ENCODE data around the gene ANK3. TPM values are rescaled to one million over a fixed set of nuclear protein-coding genes. Genes with fewer than 3 reads are reported as not detected.

ANK3 gene
- total RNA-seq, 1 experiment from 2014 or later: 15.3 TPM

DNA sequence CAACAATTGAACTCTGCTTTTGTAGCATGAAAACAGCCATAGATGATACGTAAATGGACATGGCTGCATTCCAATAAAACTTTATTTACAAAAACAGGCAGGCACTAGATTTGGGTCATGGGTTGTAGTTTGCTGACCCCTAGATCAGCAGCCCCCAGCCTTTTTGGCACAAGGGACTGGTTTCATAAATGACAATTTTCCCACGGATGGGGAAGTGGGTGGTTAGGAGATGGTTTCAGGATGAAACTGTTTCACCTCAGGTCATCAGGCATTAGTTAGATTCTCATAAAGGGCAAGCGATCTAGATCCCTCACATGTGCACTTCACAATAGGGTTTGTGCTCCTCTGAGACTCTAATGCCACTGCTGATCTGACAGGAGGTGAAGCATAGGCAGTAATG is 16.5 kb upstream of the ANK3 start:
- H3K9ac ChIP-seq (ENCODE audit: low read length): no peak overlapping the region
- intact Hi-C loops (cut with micrococcal nuclease): no loop called here
- no peaks in the 10 kb centered on the region for H3K9me3 ChIP-seq (ENCODE audit: control insufficient read depth in 1 of 2, insufficient read depth in 1 of 2, low read depth in 1 of 2, low read length in 2 of 2)
- no peaks in the 10 kb centered on the region for H4K20me1 ChIP-seq (ENCODE audit: insufficient read depth)
- no peaks in the 10 kb centered on the region for H3K9me2 ChIP-seq (ENCODE audit: insufficient read depth)
- no peak overlapping the region for H3K4me2 ChIP-seq (ENCODE audit: low read length)
- H3K4me1 ChIP-seq (ENCODE audit: control insufficient read depth in 1 of 2, insufficient read depth in 2 of 2, low read length in 2 of 2): no peaks in the 10 kb centered on the region
- no peak overlapping the region for H2AFZ ChIP-seq (ENCODE audit: low read depth, low read length, poor library complexity, severe bottlenecking)
- H3K4me3 ChIP-seq (replicated peaks in 1 of 2; ENCODE audit: low read depth in 1 of 2, low read length in 2 of 2): no peak overlapping the region
- H3K27me3 ChIP-seq (ENCODE audit: insufficient read depth, low read length): no peaks in the 10 kb centered on the region
- BruUV-seq (replicated peaks): no TSS peak
- no peak overlapping the region for H3K27ac ChIP-seq (ENCODE audit: low read depth, low read length)
- no peaks in the 10 kb centered on the region for H3K79me2 ChIP-seq (ENCODE audit: insufficient read depth, low read length)
- ChIA-PET RAD21 (ENCODE audit: low non-redundant PET in 1 of 2, low total read pairs in 2 of 2, uncharacterized antibody in 2 of 2, unreplicated experiment in 2 of 2) (no interaction called here), POLR2A (no interaction called here), CTCF (no interaction called here)
- no peaks in the 10 kb centered on the region for H3K36me3 ChIP-seq (ENCODE audit: control insufficient read depth in 1 of 2, insufficient read depth in 2 of 2, low read length in 2 of 2)
- DNase-seq (ENCODE audit: low read depth, low spot score) (no peak), ATAC-seq (no peak)
- TF ChIP-seq EZH2 (IDR thresholded peaks at IDR 0.05): no peak
- no peak for TF ChIP-seq SIN3A (IDR thresholded peaks at IDR 0.05; ENCODE audit: low read depth)
- TF ChIP-seq SRF (IDR thresholded peaks at IDR 0.05; ENCODE audit: low read depth): no peak
- no peak for TF ChIP-seq POLR2AphosphoS5 (IDR thresholded peaks at IDR 0.05; ENCODE audit: low read depth, low read length)
- TF ChIP-seq ELF1 (IDR thresholded peaks at IDR 0.05; ENCODE audit: borderline replicate concordance, low read depth): no peak
- TF ChIP-seq TCF7L2 (IDR thresholded peaks at IDR 0.05; ENCODE audit: borderline replicate concordance, extremely low read depth, insufficient read depth, insufficient read length): no peak
- no peak for TF ChIP-seq POLR2A (IDR thresholded peaks at IDR 0.05; ENCODE audit: borderline replicate concordance, extremely low read depth, insufficient read depth, insufficient read length)
- no peak for TF ChIP-seq ZNF274 (IDR thresholded peaks at IDR 0.05; ENCODE audit: low read depth, low read length)
- TF ChIP-seq, protein P1, sequence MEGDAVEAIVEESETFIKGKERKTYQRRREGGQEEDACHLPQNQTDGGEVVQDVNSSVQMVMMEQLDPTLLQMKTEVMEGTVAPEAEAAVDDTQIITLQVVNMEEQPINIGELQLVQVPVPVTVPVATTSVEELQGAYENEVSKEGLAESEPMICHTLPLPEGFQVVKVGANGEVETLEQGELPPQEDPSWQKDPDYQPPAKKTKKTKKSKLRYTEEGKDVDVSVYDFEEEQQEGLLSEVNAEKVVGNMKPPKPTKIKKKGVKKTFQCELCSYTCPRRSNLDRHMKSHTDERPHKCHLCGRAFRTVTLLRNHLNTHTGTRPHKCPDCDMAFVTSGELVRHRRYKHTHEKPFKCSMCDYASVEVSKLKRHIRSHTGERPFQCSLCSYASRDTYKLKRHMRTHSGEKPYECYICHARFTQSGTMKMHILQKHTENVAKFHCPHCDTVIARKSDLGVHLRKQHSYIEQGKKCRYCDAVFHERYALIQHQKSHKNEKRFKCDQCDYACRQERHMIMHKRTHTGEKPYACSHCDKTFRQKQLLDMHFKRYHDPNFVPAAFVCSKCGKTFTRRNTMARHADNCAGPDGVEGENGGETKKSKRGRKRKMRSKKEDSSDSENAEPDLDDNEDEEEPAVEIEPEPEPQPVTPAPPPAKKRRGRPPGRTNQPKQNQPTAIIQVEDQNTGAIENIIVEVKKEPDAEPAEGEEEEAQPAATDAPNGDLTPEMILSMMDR (IDR thresholded peaks at IDR 0.05 in 2 of 3, conservative IDR thresholded peaks at IDR 0.05 in 1 of 3; ENCODE audit: borderline replicate concordance in 1 of 3, insufficient read depth in 1 of 3, low read depth in 2 of 3, low read length in 2 of 3): no peak
- TF ChIP-seq SP1 (IDR thresholded peaks at IDR 0.05; ENCODE audit: low read depth): no peak
- TF ChIP-seq, protein P2, sequence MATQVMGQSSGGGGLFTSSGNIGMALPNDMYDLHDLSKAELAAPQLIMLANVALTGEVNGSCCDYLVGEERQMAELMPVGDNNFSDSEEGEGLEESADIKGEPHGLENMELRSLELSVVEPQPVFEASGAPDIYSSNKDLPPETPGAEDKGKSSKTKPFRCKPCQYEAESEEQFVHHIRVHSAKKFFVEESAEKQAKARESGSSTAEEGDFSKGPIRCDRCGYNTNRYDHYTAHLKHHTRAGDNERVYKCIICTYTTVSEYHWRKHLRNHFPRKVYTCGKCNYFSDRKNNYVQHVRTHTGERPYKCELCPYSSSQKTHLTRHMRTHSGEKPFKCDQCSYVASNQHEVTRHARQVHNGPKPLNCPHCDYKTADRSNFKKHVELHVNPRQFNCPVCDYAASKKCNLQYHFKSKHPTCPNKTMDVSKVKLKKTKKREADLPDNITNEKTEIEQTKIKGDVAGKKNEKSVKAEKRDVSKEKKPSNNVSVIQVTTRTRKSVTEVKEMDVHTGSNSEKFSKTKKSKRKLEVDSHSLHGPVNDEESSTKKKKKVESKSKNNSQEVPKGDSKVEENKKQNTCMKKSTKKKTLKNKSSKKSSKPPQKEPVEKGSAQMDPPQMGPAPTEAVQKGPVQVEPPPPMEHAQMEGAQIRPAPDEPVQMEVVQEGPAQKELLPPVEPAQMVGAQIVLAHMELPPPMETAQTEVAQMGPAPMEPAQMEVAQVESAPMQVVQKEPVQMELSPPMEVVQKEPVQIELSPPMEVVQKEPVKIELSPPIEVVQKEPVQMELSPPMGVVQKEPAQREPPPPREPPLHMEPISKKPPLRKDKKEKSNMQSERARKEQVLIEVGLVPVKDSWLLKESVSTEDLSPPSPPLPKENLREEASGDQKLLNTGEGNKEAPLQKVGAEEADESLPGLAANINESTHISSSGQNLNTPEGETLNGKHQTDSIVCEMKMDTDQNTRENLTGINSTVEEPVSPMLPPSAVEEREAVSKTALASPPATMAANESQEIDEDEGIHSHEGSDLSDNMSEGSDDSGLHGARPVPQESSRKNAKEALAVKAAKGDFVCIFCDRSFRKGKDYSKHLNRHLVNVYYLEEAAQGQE (IDR thresholded peaks at IDR 0.05; ENCODE audit: low read depth): no peak
- TF ChIP-seq CBX3 (IDR thresholded peaks at IDR 0.05; ENCODE audit: low read depth): no peak
- no peak for TF ChIP-seq YY1 (IDR thresholded peaks at IDR 0.05; ENCODE audit: extremely low read depth, insufficient replicate concordance, low read depth, low read length)
